CD4-positive, alpha-beta T cell treated with Interleukin-17A for 4 hours (primary cell): ENCODE data around the gene TMEM62.
"Not testable (repeated sequence)": the region's sequence is repeated elsewhere in the genome, so short reads cannot be mapped to it uniquely, and the experiment has no call there.

ENCODE experiments used
- DNase-seq: peaks from one replicate; pipeline ENCODE4 v3.0.0-alpha.2; 2020; ENCODE audit warnings: mixed read lengths

The TMEM62 gene

GRCh38 chr15:43184407-43185124 is 51.2 kb downstream of the TMEM62 start:
- DNase-seq: peak; percentile 8

GRCh38 chr15:43185157-43186002 is 52.0 kb downstream of the TMEM62 start, which contains the start of gene CCNDBP1:
Gene CCNDBP1, plus strand, starts transcription at chr15:43185403. Its CDS starts 96 bp downstream, at chr15:43185499.
- DNase-seq: peak; percentile 92

GRCh38 chr15:43186003-43186353 is 52.6 kb downstream of the TMEM62 start:
- DNase-seq: no peak

GRCh38 chr15:43187544-43188155 is 54.3 kb downstream of the TMEM62 start:
- no peak for DNase-seq

- no peak for DNase-seq
Observed at GRCh38 chr15:43189296-43189695, 55.9 kb downstream of the TMEM62 start.

GRCh38 chr15:43190178-43190577 is 56.8 kb downstream of the TMEM62 start:
- no peak for DNase-seq

GRCh38 chr15:43193710-43194109 is 60.3 kb downstream of the TMEM62 start:
- DNase-seq: no peak

GRCh38 chr15:43194795-43195194 is 61.4 kb downstream of the TMEM62 start:
- DNase-seq: no peak

- no peak for DNase-seq
Observed at GRCh38 chr15:43196760-43197548, 63.6 kb downstream of the TMEM62 start.

- not testable (repeated sequence) for DNase-seq
Observed at GRCh38 chr15:43197773-43198172, 64.4 kb downstream of the TMEM62 start.

GRCh38 chr15:43198556-43198955 is 65.2 kb downstream of the TMEM62 start:
- DNase-seq: not testable (repeated sequence)

- no peak for DNase-seq
Observed at GRCh38 chr15:43198992-43199391, 65.6 kb downstream of the TMEM62 start.

GRCh38 chr15:43199945-43200488 is 66.6 kb downstream of the TMEM62 start:
- DNase-seq: no peak

GRCh38 chr15:43204016-43204901 is 70.9 kb downstream of the TMEM62 start:
- peak; percentile 57 for DNase-seq

GRCh38 chr15:43206054-43206453 is 72.7 kb downstream of the TMEM62 start:
- DNase-seq: no peak

- DNase-seq: no peak
Observed at GRCh38 chr15:43207024-43207423, 73.6 kb downstream of the TMEM62 start.

GRCh38 chr15:43208052-43209002 is 74.9 kb downstream of the TMEM62 start:
- DNase-seq: no peak

GRCh38 chr15:43209059-43209824 is 75.9 kb downstream of the TMEM62 start:
- DNase-seq: no peak

GRCh38 chr15:43210172-43210745 is 76.9 kb downstream of the TMEM62 start:
- no peak for DNase-seq
